HL-60 (cell line): ENCODE data around the gene SLC16A6.

Experiments
- REST ChIP-seq: IDR thresholded peaks from 2 replicates; pipeline ENCODE4 v1.6.1; 2012; ENCODE audit warnings: low read depth; ENCODE audit not compliant: insufficient replicate concordance
- SPI1 ChIP-seq: IDR thresholded peaks from 2 replicates; pipeline ENCODE4 v1.6.1; 2012; ENCODE audit warnings: low read depth, mild to moderate bottlenecking, borderline replicate concordance
- TF ChIP-seq, protein P1 (sequence below): IDR thresholded peaks from one replicate; pipeline ENCODE4 v1.5.1; 2011; ENCODE audit warnings: low read length, control low read depth, inconsistent platforms; ENCODE audit not compliant: insufficient read depth

DNA sequence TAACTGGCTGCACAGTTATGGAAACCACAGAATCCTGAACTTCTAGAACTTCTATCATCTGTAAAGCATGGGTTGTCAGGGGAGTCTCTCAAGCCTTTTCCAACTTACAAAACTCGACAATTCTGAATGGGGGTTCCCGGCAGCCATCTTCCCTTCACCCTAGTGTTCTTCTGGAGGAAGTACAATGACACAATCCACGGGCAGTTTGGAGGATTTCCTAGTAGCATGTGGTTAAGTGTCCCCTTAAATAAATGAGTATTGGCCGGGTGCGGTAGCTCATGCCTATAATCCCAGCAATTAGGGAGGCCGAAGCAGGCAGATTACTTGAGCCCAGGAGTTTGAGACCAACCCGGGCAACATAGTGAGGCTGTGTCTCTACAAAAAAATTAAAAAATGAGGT, 2.1 kb downstream of the SLC16A6 start:
- TF ChIP-seq, protein P1, sequence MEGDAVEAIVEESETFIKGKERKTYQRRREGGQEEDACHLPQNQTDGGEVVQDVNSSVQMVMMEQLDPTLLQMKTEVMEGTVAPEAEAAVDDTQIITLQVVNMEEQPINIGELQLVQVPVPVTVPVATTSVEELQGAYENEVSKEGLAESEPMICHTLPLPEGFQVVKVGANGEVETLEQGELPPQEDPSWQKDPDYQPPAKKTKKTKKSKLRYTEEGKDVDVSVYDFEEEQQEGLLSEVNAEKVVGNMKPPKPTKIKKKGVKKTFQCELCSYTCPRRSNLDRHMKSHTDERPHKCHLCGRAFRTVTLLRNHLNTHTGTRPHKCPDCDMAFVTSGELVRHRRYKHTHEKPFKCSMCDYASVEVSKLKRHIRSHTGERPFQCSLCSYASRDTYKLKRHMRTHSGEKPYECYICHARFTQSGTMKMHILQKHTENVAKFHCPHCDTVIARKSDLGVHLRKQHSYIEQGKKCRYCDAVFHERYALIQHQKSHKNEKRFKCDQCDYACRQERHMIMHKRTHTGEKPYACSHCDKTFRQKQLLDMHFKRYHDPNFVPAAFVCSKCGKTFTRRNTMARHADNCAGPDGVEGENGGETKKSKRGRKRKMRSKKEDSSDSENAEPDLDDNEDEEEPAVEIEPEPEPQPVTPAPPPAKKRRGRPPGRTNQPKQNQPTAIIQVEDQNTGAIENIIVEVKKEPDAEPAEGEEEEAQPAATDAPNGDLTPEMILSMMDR: no peak
- no peak for TF ChIP-seq SPI1
- TF ChIP-seq REST: no peak
